HAP-1 (cell line): ENCODE results near the gene STEAP1B.
"Not testable (repeated sequence)": the region's sequence is repeated elsewhere in the genome, so short reads cannot be mapped to it uniquely, and the experiment has no call there.

ENCODE experiments used
- DNase-seq, 2 experiments: peaks; one replicate each; pipeline ENCODE4 v3.0.0-alpha.2; 2016 to 2020; ENCODE audit warnings: low spot score in 2 of 2
- H3K27me3 ChIP-seq: fragments of 250-450 bp; sonication (Bioruptor Pico); 2 replicates; pipeline ENCODE4 v1.5.1; 2020; ENCODE audit warnings: low read depth, mild to moderate bottlenecking, moderate library complexity
- H3K36me3 ChIP-seq: fragments of 250-450 bp; sonication (Bioruptor Pico); replicated peaks from 2 replicates; pipeline ENCODE4 v1.5.1; 2020; ENCODE audit warnings: mild to moderate bottlenecking
- H3K4me1 ChIP-seq: fragments of 250-450 bp; sonication (Bioruptor Pico); 2 replicates; pipeline ENCODE4 v1.5.1; 2020; ENCODE audit warnings: mild to moderate bottlenecking
- H3K4me3 ChIP-seq: fragments of 250-450 bp; sonication (Bioruptor Pico); 2 replicates; pipeline ENCODE4 v1.5.1; 2020; ENCODE audit warnings: mild to moderate bottlenecking, moderate library complexity
- H3K9me3 ChIP-seq: fragments of 250-450 bp; sonication (Bioruptor Pico); 2 replicates; pipeline ENCODE4 v1.5.1; 2020; ENCODE audit warnings: mild to moderate bottlenecking, moderate library complexity
- in situ Hi-C: fragments of 300-500 bp; cut with MboI; formaldehyde crosslinking; loops from 3 replicates; pipeline ENCODE4 v1.14.3; 2020; ENCODE audit warnings: low sequenced_read_pairs, inconsistent platforms, mixed read lengths

STEAP1B gene

DNA sequence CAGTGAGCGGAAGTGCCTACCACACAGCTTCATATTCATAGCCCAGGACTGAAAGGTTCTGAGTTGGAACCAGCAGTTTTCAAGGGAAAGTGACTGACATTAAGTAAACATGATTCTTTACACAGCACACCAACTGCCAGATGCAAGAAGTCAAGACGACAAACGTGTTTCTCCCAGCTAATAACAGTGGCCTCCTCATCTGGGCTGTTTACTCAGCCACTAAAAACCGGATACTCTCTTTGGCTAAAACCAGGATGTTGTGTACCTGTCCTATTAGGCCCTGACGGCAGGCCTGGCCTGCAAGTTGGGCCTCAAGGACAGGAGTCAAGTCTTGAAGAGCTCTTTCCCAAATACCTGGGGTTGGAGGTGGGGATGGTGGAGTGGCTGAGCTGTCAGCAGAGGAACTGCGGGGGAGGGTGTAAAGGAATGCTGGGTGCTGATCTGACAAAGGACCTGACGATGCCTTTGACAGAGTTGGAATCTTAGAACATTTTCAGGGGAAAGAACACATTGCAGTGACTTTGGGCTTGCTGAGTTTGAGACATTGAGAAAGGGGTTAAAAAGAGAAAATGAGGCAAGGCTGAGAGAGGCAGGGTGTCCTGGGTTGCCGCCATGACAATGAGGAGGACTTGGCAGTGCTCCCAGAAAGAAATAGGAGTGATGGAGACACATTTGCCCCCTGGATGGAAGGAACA, 57.7 kb downstream of the STEAP1B start:
- Histone ChIP-seq H3K4me3 (no peak overlapping the region), H3K36me3 (0 out of 2 replicates have a peak, but pooled peaks cover 3% of the 10 kb centered on the region), H3K27me3 (no peaks in the 10 kb centered on the region), H3K4me1 (no peaks in the 10 kb centered on the region), H3K9me3 (no peaks in the 10 kb centered on the region)
- in situ Hi-C loops, result no loop called here
- DNase-seq, result no peak

DNA sequence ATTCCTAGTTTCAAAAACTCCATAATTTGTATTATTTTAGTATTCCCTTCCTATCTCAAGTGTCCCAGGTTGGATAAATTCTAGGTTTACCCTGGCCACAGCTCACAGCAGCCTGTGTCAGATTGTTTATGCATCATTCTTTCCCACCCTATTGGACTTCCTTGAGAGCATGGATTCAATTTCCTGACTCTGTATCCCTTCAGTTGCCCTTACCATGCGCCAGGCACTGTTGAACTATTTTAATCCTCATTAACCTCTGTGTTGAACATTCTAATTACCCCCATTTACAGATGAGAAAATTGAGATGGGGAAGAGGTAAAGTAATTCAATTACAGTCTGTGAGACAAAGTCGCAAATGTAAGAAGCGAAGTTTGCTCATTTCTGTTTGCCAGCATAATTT, 58.8 kb downstream of the STEAP1B start:
- no peak for DNase-seq
- Histone ChIP-seq H3K36me3 (0 out of 2 replicates have a peak, but pooled peaks cover 3% of the 10 kb centered on the region), H3K4me3 (no peak overlapping the region), H3K4me1 (no peaks in the 10 kb centered on the region), H3K9me3 (no peaks in the 10 kb centered on the region), H3K27me3 (no peaks in the 10 kb centered on the region)
- in situ Hi-C loops, result no loop called here

DNA sequence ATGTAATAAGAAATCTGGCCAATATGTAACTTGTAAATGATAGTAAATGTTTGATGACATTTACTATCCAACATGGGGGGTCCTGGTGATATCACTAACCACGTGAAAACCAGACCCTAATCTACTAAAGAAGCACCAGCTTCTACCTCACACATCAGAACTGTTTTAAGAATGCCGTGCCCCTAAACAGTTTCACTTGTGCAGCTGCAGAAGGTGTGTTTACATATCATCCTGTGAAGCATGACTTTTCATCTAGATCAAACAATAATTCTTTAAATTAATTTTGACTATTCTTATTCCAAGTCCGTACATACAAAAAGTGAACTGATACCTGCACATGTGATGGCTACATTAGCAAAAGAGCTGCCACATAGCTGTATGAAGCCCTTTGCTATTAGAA, 61.0 kb downstream of the STEAP1B start:
- Histone ChIP-seq H3K36me3 (0 out of 2 replicates have a peak, but pooled peaks cover 3% of the 10 kb centered on the region), H3K27me3 (no peaks in the 10 kb centered on the region), H3K4me3 (no peak overlapping the region), H3K9me3 (no peaks in the 10 kb centered on the region), H3K4me1 (no peaks in the 10 kb centered on the region)
- in situ Hi-C loops, result no loop called here
- DNase-seq, result no peak

DNA sequence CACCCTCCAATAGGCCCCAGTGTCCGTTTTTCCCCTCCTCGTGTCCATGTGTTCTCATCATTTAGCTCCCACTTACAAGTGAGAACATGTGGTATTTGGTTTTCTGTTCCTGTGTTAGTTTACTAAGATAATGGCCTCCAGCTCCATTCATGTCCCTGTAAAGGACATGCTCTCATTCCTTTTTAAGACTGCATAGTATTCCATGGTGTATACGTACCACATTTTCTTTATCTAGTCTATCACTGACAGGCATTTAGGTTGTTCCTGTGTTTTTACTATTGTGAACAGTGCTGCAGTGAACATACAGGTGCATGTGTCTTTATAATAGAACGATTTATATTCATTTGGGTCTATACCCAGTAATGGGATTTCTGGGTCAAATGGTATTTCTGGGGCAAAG, 63.4 kb downstream of the STEAP1B start:
- H3K36me3 ChIP-seq, H3K4me3 ChIP-seq, H3K4me1 ChIP-seq, H3K9me3 ChIP-seq, H3K27me3 ChIP-seq, in situ Hi-C loops, DNase-seq: not testable (repeated sequence)

DNA sequence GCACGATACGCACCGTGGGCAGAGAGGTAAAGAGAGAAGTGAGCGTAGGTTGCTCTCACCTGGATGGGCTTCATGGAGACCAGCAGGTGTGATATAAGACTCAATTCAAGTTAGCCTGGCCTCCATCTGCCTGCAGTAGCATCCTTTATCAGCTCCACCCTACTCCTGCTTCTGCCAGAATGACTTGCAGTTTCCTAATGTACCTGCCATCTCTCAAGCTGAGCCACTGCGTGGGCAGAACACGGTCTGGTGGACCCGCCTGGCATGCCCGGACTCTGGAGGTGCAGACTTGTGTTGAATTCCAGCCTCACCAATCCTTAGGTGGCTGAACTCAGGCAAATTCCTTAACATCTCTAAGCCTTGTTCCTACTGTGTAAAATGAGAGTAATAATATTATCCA, 64.3 kb downstream of the STEAP1B start:
- Histone ChIP-seq H3K4me1 (no peaks in the 10 kb centered on the region), H3K36me3 (0 out of 2 replicates have a peak, but pooled peaks cover 3% of the 10 kb centered on the region), H3K9me3 (no peaks in the 10 kb centered on the region), H3K4me3 (no peak overlapping the region), H3K27me3 (no peaks in the 10 kb centered on the region)
- DNase-seq, result no peak
- in situ Hi-C loops, result no loop called here

DNA sequence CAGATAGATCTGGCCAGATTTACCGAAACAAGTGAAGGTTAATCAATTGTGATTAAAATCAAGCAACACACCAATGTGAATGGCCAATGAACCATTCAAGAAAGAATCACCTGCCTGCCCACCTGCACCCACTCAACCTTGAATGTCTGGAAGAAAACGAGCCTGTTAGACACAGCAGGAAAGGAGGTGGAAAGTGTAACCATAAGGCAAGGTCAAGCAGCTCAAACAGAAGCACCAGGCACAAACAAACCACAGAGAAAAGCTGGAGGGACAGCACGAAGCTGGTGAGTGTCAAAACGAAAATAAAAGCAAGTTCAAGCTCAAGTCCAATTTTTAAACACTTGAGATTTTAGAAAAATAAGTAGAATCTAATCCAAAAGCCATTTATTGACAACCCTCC, 64.9 kb downstream of the STEAP1B start:
- in situ Hi-C loops, result no loop called here
- no peaks in the 10 kb centered on the region for H3K9me3 ChIP-seq
- H3K4me3 ChIP-seq, result no peak overlapping the region

DNA sequence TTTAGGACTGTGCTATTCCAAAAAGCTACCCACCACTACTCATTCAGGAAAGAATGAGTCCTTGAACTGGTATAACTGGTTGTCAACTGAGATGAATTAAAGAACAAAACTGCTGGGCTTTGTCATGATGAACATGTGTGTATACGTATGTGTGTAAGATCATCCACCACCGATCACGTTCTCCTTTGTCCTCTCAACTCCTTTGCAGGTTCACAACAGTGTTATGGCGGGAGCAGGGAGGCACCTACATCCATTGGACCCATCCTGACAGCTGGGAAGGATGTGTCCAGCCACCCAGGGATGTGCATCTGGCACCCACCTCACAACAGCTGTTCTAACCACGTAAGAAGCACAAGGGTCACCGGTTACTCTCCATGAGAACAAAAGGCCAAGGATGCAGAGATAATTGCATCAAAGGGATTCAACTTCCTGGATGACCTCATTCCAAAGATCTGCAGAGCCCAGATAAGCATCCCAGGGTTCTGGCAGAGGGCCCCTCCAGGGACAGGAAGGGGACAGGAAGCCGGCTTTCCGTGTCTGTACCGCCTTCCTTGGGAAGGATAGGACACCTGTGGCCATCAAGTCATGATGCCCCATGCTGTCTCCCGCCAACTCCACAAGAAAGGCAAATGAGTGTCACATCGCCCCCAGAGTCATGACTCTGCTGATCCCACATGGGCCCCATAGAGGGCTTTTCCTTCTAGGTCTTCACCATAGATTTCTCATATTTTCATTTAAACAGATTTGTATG, 66.1 kb downstream of the STEAP1B start:
- in situ Hi-C loops, result no loop called here
- Histone ChIP-seq H3K36me3 (0 out of 2 replicates have a peak, but pooled peaks cover 3% of the 10 kb centered on the region), H3K4me1 (no peaks in the 10 kb centered on the region), H3K27me3 (no peaks in the 10 kb centered on the region), H3K4me3 (no peak overlapping the region), H3K9me3 (no peaks in the 10 kb centered on the region)
- DNase-seq, result no peak

More for the DNA sequence above, 64.9 kb downstream of the STEAP1B start:
- no peak for DNase-seq
- Histone ChIP-seq H3K27me3 (no peaks in the 10 kb centered on the region), H3K4me1 (no peaks in the 10 kb centered on the region), H3K36me3 (0 out of 2 replicates have a peak, but pooled peaks cover 3% of the 10 kb centered on the region)

DNA sequence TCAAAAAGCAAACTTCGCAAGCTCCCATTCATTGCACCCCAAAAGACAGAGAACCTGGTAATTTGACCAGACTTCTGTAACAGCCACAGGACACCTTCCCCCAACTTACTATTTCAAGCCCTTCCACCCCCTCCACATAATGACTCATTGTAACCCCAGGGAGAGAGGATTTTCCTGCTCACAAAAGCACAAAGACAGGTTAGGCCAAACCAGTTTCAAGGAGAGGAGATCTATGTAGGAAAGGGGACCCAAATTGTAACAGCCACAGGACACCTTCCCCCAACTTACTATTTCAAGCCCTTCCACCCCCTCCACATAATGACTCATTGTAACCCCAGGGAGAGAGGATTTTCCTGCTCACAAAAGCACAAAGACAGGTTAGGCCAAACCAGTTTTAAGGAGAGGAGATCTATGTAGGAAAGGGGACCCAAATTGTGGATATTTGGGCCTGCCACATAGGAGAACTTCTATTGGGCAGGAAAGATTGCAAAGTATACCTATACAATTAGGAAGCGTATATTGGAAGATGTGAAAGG, 66.8 kb downstream of the STEAP1B start:
- H3K36me3 ChIP-seq, in situ Hi-C loops, H3K4me3 ChIP-seq, H3K9me3 ChIP-seq, DNase-seq, H3K27me3 ChIP-seq, H3K4me1 ChIP-seq: not testable (repeated sequence)

DNA sequence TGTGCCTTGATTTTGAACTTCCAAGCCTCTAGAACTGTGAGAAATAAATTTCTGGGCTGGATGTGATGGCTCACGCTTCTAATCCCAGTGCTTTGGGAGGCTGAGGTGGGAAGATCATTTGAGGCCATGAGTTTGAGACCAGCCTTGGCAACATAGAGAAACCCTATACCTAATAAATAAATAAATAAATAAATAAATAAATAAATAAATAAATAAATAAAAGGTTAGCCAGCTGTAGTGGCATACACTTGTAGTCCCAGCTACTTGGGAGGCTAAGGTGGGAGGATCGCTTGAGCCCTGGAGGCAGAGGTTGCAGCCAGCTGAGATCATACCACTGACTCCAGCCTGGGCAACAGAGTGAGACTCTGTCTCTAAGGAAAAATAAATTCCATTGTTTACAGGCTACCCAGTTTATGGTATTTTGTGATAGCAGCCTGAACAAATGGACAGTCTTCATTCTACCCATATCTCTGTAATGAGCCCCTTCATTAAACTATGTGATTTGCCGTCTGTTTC, 67.7 kb downstream of the STEAP1B start:
- Histone ChIP-seq H3K27me3 (no peaks in the 10 kb centered on the region), H3K36me3 (no peaks in the 10 kb centered on the region), H3K9me3 (no peaks in the 10 kb centered on the region), H3K4me3 (no peak overlapping the region), H3K4me1 (no peaks in the 10 kb centered on the region)
- in situ Hi-C loops, result no loop called here
- no peak for DNase-seq

DNA sequence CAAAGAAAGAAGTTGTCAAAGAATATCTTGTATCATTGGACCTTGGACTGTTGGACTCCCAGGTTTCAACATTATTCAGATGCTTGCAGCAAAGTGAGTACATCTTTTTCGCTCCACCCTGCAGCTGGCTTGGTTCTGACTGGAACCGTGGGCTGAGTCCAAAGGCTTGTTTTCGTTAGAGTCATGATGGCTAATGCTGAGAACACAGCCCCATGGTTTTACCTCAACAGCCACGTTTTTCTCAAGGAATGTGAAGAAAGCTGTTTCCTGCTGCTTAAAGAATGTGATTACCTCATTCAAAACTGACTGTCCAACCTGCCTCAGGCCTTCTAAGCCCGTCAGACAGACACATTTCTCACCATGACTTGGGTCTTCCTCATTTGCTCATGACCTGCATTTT, 69.5 kb downstream of the STEAP1B start:
- Histone ChIP-seq H3K36me3 (no peaks in the 10 kb centered on the region), H3K4me3 (no peak overlapping the region), H3K9me3 (no peaks in the 10 kb centered on the region), H3K4me1 (no peaks in the 10 kb centered on the region), H3K27me3 (no peaks in the 10 kb centered on the region)
- DNase-seq, result no peak
- in situ Hi-C loops, result no loop called here

DNA sequence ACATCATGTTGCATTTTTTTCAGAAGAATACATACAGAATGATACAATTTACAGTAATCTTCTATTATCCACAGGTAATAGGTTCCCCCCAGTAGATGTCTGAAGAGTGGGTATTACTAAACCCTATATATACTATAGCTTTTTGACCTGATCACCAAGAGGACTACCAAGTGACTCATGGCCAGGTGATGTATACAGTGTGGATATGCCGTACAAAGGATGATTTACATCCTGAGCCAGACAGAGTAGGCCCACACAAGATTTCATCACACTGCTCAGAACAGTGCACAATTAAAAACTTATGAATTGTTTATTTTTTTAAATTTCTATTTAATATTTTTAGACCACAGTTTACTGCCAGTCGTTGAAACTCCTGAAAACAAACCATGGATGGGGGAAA, 70.6 kb downstream of the STEAP1B start:
- Histone ChIP-seq H3K9me3 (no peaks in the 10 kb centered on the region), H3K27me3 (no peaks in the 10 kb centered on the region), H3K36me3 (no peaks in the 10 kb centered on the region), H3K4me1 (no peaks in the 10 kb centered on the region), H3K4me3 (no peak overlapping the region)
- no peak for DNase-seq
- in situ Hi-C loops, result no loop called here

DNA sequence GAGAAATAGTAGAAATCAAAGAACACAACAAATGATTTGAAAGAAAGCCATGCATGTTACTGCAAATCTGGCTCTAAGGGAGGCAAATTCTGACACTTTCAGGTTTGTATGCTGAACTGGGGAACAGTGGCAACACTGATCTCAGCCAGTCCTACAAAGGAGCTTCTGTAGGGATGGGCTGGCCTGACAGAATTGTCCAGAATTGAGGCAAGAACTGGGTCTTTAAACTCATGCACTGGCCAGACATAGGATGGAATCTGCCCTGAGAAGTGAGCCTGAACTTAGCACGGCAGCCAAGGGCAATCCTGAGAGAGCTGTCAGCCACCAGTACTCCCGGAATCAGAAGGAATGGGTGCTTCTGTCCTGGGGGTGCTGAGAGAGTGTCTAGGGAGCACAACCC, 72.1 kb downstream of the STEAP1B start:
- H3K27me3 ChIP-seq, result no peaks in the 10 kb centered on the region
- H3K4me3 ChIP-seq, result no peak overlapping the region
- H3K9me3 ChIP-seq, result no peaks in the 10 kb centered on the region
- peaks cover 7% of the 10 kb centered on the region for H3K4me1 ChIP-seq
- no peaks in the 10 kb centered on the region for H3K36me3 ChIP-seq
- in situ Hi-C loops, result no loop called here
- DNase-seq, result no peak

DNA sequence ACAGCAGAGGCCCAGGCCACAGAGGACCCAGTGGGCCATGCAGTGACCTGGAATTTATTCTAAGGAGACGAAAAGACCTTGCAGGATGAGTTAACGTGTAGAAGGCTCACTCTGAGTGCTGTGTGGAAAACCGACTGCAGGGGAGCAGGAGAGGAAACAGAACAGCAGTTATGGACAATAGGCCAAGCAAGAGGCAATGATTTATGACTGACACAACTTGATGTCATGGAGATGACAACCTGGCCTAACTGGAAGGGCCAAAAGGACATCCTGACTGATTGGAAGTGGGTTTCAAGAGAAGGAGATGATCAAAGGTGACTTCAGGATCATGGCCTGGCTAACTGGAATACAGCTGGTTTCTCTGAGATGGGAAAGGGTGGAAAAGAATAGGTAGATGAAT, 72.9 kb downstream of the STEAP1B start:
- in situ Hi-C loops, result no loop called here

DNA sequence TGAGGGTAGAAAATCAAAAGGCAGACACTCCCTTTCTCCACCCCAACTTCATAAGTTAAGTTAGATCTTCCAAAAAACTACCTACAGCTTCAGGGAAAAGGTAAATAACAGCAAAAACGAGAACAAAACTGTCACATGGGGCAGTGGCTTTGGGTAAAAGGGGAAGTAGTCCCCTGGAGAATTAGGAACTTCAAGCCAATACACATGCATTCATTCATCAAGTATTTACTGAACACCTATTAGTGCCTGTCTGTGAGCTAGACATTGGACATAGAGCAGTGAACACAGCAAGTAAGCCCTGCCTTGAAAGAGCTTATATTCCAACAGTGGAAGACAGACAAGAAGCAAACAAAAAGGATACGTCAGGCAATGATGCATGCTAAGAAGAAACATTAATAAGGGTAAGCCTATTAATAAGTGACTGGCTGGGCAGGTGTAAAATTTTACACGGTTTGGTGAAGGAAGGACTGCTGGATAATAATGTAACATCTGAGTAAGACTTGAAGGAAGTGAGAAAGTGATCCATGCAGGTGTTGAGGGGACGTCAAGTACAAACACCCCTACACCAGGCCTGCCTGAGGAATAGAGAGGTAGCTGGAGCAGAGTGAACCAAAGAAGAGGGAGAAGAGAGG, 73.4 kb downstream of the STEAP1B start:
- no peak overlapping the region for H3K4me3 ChIP-seq
- no peak for DNase-seq
- in situ Hi-C loops, result no loop called here

More for the DNA sequence above, 72.9 kb downstream of the STEAP1B start:
- Histone ChIP-seq H3K4me3 (no peak overlapping the region), H3K9me3 (no peaks in the 10 kb centered on the region), H3K27me3 (no peaks in the 10 kb centered on the region), H3K36me3 (no peaks in the 10 kb centered on the region), H3K4me1 (peaks cover 11% of the 10 kb centered on the region)
- DNase-seq, result no peak

More for the DNA sequence above, 73.4 kb downstream of the STEAP1B start:
- Histone ChIP-seq H3K4me1 (peaks cover 12% of the 10 kb centered on the region), H3K36me3 (no peaks in the 10 kb centered on the region), H3K9me3 (no peaks in the 10 kb centered on the region), H3K27me3 (no peaks in the 10 kb centered on the region)
